CD4-positive, CD25-positive, alpha-beta regulatory T cell (primary cell): ENCODE results near the gene PLEKHN1. TPM values are rescaled to one million over a fixed set of nuclear protein-coding genes. Genes with fewer than 3 reads are reported as not detected.
A peak's percentile ranks its signal among the peaks of the same experiment; 100 is the strongest.

Source experiments
- ATAC-seq, 2 donors: fragments of 150-1000 bp; cut with Tn5 transposase; one replicate each; pipeline ENCODE4 v1.10.0; 2021; ENCODE audit warnings: low read depth in 2 of 2, moderate number of reproducible peaks in 2 of 2, moderate library complexity in 1 of 2
- DNase-seq, 3 donors: peaks; one replicate each; pipeline versions ENCODE4 v3.0.0 to v3.0.0-alpha.2; 2012 to 2022; ENCODE audit warnings: mixed read lengths in 1 of 3
- H3K27ac ChIP-seq: one replicate; pipeline ENCODE4 v1.7.0; 2013; ENCODE audit warnings: mild to moderate bottlenecking, low read length; ENCODE audit not compliant: insufficient read depth, poor library complexity, severe bottlenecking
- H3K27me3 ChIP-seq: one replicate; pipeline ENCODE4 v1.7.0; 2013; ENCODE audit warnings: low read length; ENCODE audit not compliant: control insufficient read depth, insufficient read depth
- H3K36me3 ChIP-seq: one replicate; pipeline ENCODE4 v1.7.0; 2013; ENCODE audit warnings: mild to moderate bottlenecking, low read length, moderate library complexity; ENCODE audit not compliant: control insufficient read depth, insufficient read depth
- H3K4me1 ChIP-seq: 2 replicates; pipeline ENCODE4 v1.7.0; 2013; ENCODE audit warnings: mild to moderate bottlenecking, low read length; ENCODE audit not compliant: insufficient read depth, control insufficient read depth, poor library complexity, severe bottlenecking
- H3K4me3 ChIP-seq: one replicate; pipeline ENCODE4 v1.7.0; 2013; ENCODE audit warnings: low read depth, mild to moderate bottlenecking, low read length, moderate library complexity
- H3K9me3 ChIP-seq, 2 experiments: 1 replicate in 1 of 2; 2 replicates in 1 of 2; pipeline ENCODE4 v1.7.0; 2013; ENCODE audit warnings: low read length in 2 of 2, mild to moderate bottlenecking in 1 of 2, moderate library complexity in 1 of 2; ENCODE audit not compliant: control insufficient read depth in 2 of 2
- H3K27ac Mint-ChIP-seq, 3 donors: one replicate each; pipeline ENCODE4 v1.8.0; 2020 to 2022; ENCODE audit warnings: mild to moderate bottlenecking in 3 of 3, mixed read lengths in 3 of 3, moderate library complexity in 2 of 3
- H3K27me3 Mint-ChIP-seq: one replicate; pipeline ENCODE4 v1.8.0; 2022; ENCODE audit warnings: mild to moderate bottlenecking, mixed read lengths
- H3K36me3 Mint-ChIP-seq: one replicate; pipeline ENCODE4 v1.8.0; 2020; ENCODE audit warnings: mixed read lengths
- H3K4me1 Mint-ChIP-seq, 4 donors: one replicate each; pipeline ENCODE4 v1.8.0; 2020 to 2022; ENCODE audit warnings: mixed read lengths in 4 of 4, mild to moderate bottlenecking in 1 of 4
- H3K4me3 Mint-ChIP-seq, 4 donors: one replicate each; pipeline ENCODE4 v1.8.0; 2020 to 2022; ENCODE audit warnings: mild to moderate bottlenecking in 4 of 4, mixed read lengths in 4 of 4, moderate library complexity in 3 of 4
- H3K9me3 Mint-ChIP-seq, 7 donors: one replicate each; pipeline ENCODE4 v1.8.0; 2020 to 2022; ENCODE audit warnings: mixed read lengths in 7 of 7, mild to moderate bottlenecking in 3 of 7, moderate library complexity in 2 of 7
- polyA plus RNA-seq, 4 donors: library from polyadenylated mRNA; unstranded; fragments of 300-500 nt; fragmentation: Illumina TruSeq; gene quantifications; one replicate each; pipeline ENCODE4 v1.2.3, GENCODE V29; 2021
- total RNA-seq: library from RNA; stranded (reverse); gene quantifications from one replicate; pipeline ENCODE4 v1.2.3, GENCODE V29; 2022

Gene PLEKHN1
- total and polyA plus RNA-seq, 5 donors from 2014 or later = 0.39 to 2.5 (median 0.61) TPM; not detected in 2

DNA sequence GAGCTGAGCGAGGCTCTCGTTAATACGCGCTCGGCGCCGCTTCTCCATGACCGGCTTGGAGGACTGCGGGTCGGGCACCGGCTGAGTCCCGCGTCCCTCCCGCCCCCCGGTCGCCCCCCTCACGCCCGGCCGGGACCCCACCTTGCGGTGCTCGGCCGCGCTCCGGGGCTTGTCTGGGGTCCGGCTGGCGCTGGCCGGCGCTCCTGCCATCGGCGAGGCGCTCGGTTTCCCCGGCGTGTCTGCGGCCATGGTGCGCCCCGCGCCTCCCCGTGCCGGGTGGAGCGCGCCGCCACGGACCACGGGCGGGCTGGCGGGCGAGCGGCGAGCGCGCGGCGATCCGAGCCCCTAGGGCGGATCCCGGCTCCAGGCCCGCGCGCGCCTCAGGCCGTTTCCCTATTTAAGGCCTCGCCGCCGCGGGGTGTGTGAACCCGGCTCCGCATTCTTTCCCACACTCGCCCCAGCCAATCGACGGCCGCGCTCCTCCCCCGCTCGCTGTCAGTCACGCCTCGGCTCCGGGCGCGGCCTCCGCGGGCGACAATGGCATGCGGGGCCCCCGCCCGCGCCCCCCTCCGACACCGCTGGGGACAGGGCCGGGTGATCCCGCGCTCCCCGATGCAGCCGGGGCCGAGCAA, 33.6 kb downstream of the PLEKHN1 start, which contains the start of gene HES4:
Gene HES4 (minus strand): TSS at position 373 of the 632 bp plus-strand sequence. CDS start 124 bp downstream, at position 249.
- DNase-seq (peak; percentile 31 to 52 (median 45)), ATAC-seq (peak; percentile 43 to 46)
- Histone ChIP-seq H3K9me3 (no peaks in the 10 kb centered on the region), H3K4me1 (peaks cover 41% of the 10 kb centered on the region), H3K36me3 (no peaks in the 10 kb centered on the region), H3K27me3 (peaks cover 6% of the 10 kb centered on the region), H3K4me3 (no peak within 1 kb of the TSS), H3K27ac (no peak within 1 kb of the TSS)
- H3K36me3 Mint-ChIP-seq = no peaks in the 10 kb centered on the region
- peak within 1 kb of the TSS in 1 of 3 donors; percentile 95 for H3K27ac Mint-ChIP-seq
- peaks cover 0 to 25% (median 5%) of the 10 kb centered on the region in 4 donors for H3K4me1 Mint-ChIP-seq
- peaks cover 50% of the 10 kb centered on the region for H3K27me3 Mint-ChIP-seq
- H3K9me3 Mint-ChIP-seq = peaks cover 0 to 5% (median 0%) of the 10 kb centered on the region in 7 donors
- peak within 1 kb of the TSS; percentile 57 to 86 (median 73) for H3K4me3 Mint-ChIP-seq

GRCh38 chr1:1000357-1001056, 34.2 kb downstream of the PLEKHN1 start:
- H3K27ac Mint-ChIP-seq = peak overlapping the region in 1 of 3 donors; percentile 95
- Histone ChIP-seq H3K27ac (no peak overlapping the region), H3K27me3 (peaks cover 9% of the 10 kb centered on the region), H3K4me3 (no peak overlapping the region), H3K4me1 (peaks cover 45% of the 10 kb centered on the region), H3K9me3 (no peaks in the 10 kb centered on the region), H3K36me3 (no peaks in the 10 kb centered on the region)
- peaks cover 51% of the 10 kb centered on the region for H3K27me3 Mint-ChIP-seq
- peaks cover 0 to 5% (median 0%) of the 10 kb centered on the region in 7 donors for H3K9me3 Mint-ChIP-seq
- DNase-seq (peak; percentile 38 to 73 (median 60)), ATAC-seq (peak in 1 of 2 donors; percentile 6)
- no peaks in the 10 kb centered on the region for H3K36me3 Mint-ChIP-seq
- H3K4me3 Mint-ChIP-seq = peak overlapping the region; percentile 57 to 78 (median 73)
- peaks cover 0 to 24% (median 8%) of the 10 kb centered on the region in 4 donors for H3K4me1 Mint-ChIP-seq

GRCh38 chr1:1001057-1001783, 34.9 kb downstream of the PLEKHN1 start:
- no peak for DNase-seq
- peaks cover 0 to 20% (median 4%) of the 10 kb centered on the region in 4 donors for H3K4me1 Mint-ChIP-seq

DNA sequence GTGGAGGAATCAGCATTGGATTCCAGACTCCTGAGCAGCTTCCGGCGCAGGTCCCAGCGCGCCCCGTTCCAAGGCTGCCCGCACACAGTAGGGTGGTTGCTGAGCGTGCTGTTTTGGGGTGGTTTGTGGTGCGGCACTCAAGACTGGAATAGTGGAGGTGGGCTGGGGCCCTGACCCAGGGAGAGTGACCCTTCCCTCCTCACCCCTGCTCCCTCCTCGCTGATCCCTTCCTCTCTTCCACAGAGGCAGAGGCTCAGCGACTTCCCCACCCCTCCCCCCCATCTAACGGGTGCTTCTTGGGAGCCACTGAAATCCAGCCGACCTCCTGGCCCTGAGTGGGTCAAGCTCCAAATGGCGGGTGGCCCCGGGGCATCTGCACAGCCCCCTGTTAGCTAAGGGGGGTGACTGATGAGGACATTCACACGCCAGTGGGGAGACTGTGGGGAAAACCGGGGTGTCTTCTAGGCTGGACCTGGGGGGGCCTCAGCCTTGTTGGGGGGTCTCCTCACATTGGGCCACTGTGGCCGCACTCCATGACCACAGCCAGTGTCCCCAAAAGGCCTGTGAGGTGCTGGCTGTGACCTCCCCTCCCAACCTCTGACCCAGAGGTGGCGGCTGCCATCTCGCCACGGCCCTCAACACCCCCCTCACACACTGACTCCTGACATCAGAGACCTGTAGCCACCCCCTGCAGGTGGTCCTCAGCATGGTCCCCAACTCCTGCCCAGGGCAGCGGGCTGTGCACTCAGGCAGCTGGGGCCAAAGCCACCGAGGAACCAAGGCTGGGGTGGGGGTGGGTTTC, 37.5 kb downstream of the PLEKHN1 start:
- no peaks in the 10 kb centered on the region for H3K36me3 ChIP-seq
- no peak overlapping the region for H3K27ac ChIP-seq
- H3K4me3 Mint-ChIP-seq = peak overlapping the region in 1 of 4 donors; percentile 41
- H3K4me3 ChIP-seq = no peak overlapping the region
- ATAC-seq = no peak
- H3K36me3 Mint-ChIP-seq = no peaks in the 10 kb centered on the region
- peaks cover 9% of the 10 kb centered on the region for H3K27me3 ChIP-seq
- H3K27ac Mint-ChIP-seq = no peak overlapping the region
- H3K9me3 ChIP-seq = no peaks in the 10 kb centered on the region
- peaks cover 0 to 15% (median 4%) of the 10 kb centered on the region in 4 donors for H3K4me1 Mint-ChIP-seq
- peaks cover 42% of the 10 kb centered on the region for H3K27me3 Mint-ChIP-seq
- peaks cover 0 to 3% (median 0%) of the 10 kb centered on the region in 7 donors for H3K9me3 Mint-ChIP-seq
- peaks cover 40% of the 10 kb centered on the region for H3K4me1 ChIP-seq
- DNase-seq = no peak

More at GRCh38 chr1:1001057-1001783, 34.9 kb downstream of the PLEKHN1 start:
- no peaks in the 10 kb centered on the region for H3K36me3 ChIP-seq
- peak overlapping the region; percentile 57 to 78 (median 73) for H3K4me3 Mint-ChIP-seq
- peaks cover 9% of the 10 kb centered on the region for H3K27me3 ChIP-seq
- H3K36me3 Mint-ChIP-seq = no peaks in the 10 kb centered on the region
- ATAC-seq = no peak
- no peak overlapping the region for H3K27ac ChIP-seq
- peaks cover 0 to 3% (median 0%) of the 10 kb centered on the region in 7 donors for H3K9me3 Mint-ChIP-seq
- peak overlapping the region in 1 of 3 donors; percentile 95 for H3K27ac Mint-ChIP-seq
- H3K4me1 ChIP-seq = peaks cover 42% of the 10 kb centered on the region
- no peaks in the 10 kb centered on the region for H3K9me3 ChIP-seq
- peaks cover 44% of the 10 kb centered on the region for H3K27me3 Mint-ChIP-seq
- no peak overlapping the region for H3K4me3 ChIP-seq

DNA sequence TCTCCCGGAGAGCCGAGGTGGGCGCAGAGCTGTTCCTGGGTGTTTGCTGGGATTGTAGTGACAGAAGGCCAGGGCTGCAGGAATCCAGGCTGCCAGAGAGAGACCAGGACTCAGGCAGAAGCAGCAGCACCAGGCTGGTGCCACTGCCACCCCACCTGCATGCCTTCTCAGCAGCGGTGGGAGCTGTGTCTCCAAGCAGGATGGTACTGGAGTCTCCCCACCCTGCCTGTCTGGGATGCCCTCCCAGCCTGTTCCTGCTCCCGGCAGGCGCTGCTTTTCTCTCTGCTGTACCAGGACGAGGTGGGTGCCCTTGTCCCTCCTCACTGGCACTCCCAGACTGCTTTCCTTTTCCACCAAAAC, 38.1 kb downstream of the PLEKHN1 start:
- ATAC-seq (no peak), DNase-seq (no peak)
- Histone ChIP-seq H3K27ac (no peak overlapping the region), H3K27me3 (peaks cover 9% of the 10 kb centered on the region), H3K4me3 (no peak overlapping the region), H3K9me3 (no peaks in the 10 kb centered on the region), H3K36me3 (no peaks in the 10 kb centered on the region), H3K4me1 (peaks cover 34% of the 10 kb centered on the region)
- Mint-ChIP-seq H3K27me3 (peaks cover 47% of the 10 kb centered on the region), H3K9me3 (peaks cover 0 to 3% (median 0%) of the 10 kb centered on the region in 7 donors), H3K36me3 (no peaks in the 10 kb centered on the region), H3K4me3 (no peak overlapping the region), H3K27ac (no peak overlapping the region), H3K4me1 (peaks cover 0 to 14% (median 4%) of the 10 kb centered on the region in 4 donors)

- ATAC-seq (no peak), DNase-seq (no peak)
- Mint-ChIP-seq H3K9me3 (peaks cover 0 to 3% (median 0%) of the 10 kb centered on the region in 7 donors), H3K4me3 (peak overlapping the region in 1 of 4 donors; percentile 71), H3K27me3 (peaks cover 47% of the 10 kb centered on the region), H3K36me3 (no peaks in the 10 kb centered on the region), H3K4me1 (peaks cover 0 to 13% (median 4%) of the 10 kb centered on the region in 4 donors), H3K27ac (no peak overlapping the region)
- H3K36me3 ChIP-seq = no peaks in the 10 kb centered on the region
- no peaks in the 10 kb centered on the region for H3K9me3 ChIP-seq
- no peak overlapping the region for H3K27ac ChIP-seq
- H3K4me1 ChIP-seq = peaks cover 28% of the 10 kb centered on the region
- H3K4me3 ChIP-seq = no peak overlapping the region
- H3K27me3 ChIP-seq = peaks cover 9% of the 10 kb centered on the region
These were observed 38.8 kb downstream of the PLEKHN1 start for GRCh38 chr1:1004780-1005697.
